ENCODE measurements around the gene CMAS. TPM values are rescaled to one million over a fixed set of nuclear protein-coding genes. Genes with fewer than 3 reads are reported as not detected.

CMAS gene
- total RNA-seq, 3 donors from 2014 or later, result 20.6 to 26.5 (median 25.6) TPM

GRCh38 chr12:22039361-22039760, 6.7 kb upstream of the CMAS start:
- Histone ChIP-seq H3K9me3 (no peaks in the 10 kb centered on the region), H3K27me3 (no peaks in the 10 kb centered on the region), H3K27ac (no peak overlapping the region), H3K4me3 (no peak overlapping the region), H3K4me1 (no peaks in the 10 kb centered on the region), H3K36me3 (no peaks in the 10 kb centered on the region)
- TF ChIP-seq POLR2A (IDR thresholded peaks at IDR 0.05), result no peak
- TF ChIP-seq CTCF (IDR thresholded peaks at IDR 0.05), result no peak
- no peak for TF ChIP-seq POLR2AphosphoS5 (IDR thresholded peaks at IDR 0.05)
- intact Hi-C loops (cut with DNase I; ENCODE audit: low total_unique reads), result no loop called here
- no peak for DNase-seq (ENCODE audit: low spot score in 2 of 2)

GRCh38 chr12:22042976-22043669, 2.9 kb upstream of the CMAS start:
- Histone ChIP-seq H3K4me1 (no peaks in the 10 kb centered on the region), H3K27ac (no peak overlapping the region), H3K9me3 (no peaks in the 10 kb centered on the region), H3K36me3 (no peaks in the 10 kb centered on the region), H3K4me3 (no peak overlapping the region), H3K27me3 (no peaks in the 10 kb centered on the region)
- TF ChIP-seq POLR2A (IDR thresholded peaks at IDR 0.05), result no peak
- TF ChIP-seq CTCF (IDR thresholded peaks at IDR 0.05), result no peak
- no peak for TF ChIP-seq POLR2AphosphoS5 (IDR thresholded peaks at IDR 0.05)
- intact Hi-C loops (cut with DNase I; ENCODE audit: low total_unique reads), result no loop called here
- no peak for DNase-seq (ENCODE audit: low spot score in 2 of 2)

- intact Hi-C loops (cut with DNase I; ENCODE audit: low total_unique reads), result no loop called here
- H3K27me3 ChIP-seq, result no peaks in the 10 kb centered on the region
- DNase-seq (ENCODE audit: low spot score in 2 of 2), result no peak
- TF ChIP-seq POLR2A (IDR thresholded peaks at IDR 0.05) (no peak), CTCF (IDR thresholded peaks at IDR 0.05) (no peak), POLR2AphosphoS5 (IDR thresholded peaks at IDR 0.05) (no peak)
- H3K27ac ChIP-seq, result no peak overlapping the region
- no peak overlapping the region for H3K4me3 ChIP-seq
- H3K9me3 ChIP-seq, result no peaks in the 10 kb centered on the region
- no peaks in the 10 kb centered on the region for H3K36me3 ChIP-seq
- H3K4me1 ChIP-seq, result no peaks in the 10 kb centered on the region
Measured at GRCh38 chr12:22043943-22044342, 2.1 kb upstream of the CMAS start.

GRCh38 chr12:22044391-22044790, 1.6 kb upstream of the CMAS start:
- intact Hi-C loops (cut with DNase I; ENCODE audit: low total_unique reads), result no loop called here
- no peaks in the 10 kb centered on the region for H3K27me3 ChIP-seq
- no peak for DNase-seq (ENCODE audit: low spot score in 2 of 2)
- H3K27ac ChIP-seq, result no peak overlapping the region
- no peaks in the 10 kb centered on the region for H3K4me1 ChIP-seq
- H3K36me3 ChIP-seq, result no peaks in the 10 kb centered on the region
- H3K4me3 ChIP-seq, result no peak overlapping the region
- H3K9me3 ChIP-seq, result no peaks in the 10 kb centered on the region
- TF ChIP-seq POLR2AphosphoS5 (IDR thresholded peaks at IDR 0.05) (no peak), CTCF (IDR thresholded peaks at IDR 0.05) (no peak), POLR2A (IDR thresholded peaks at IDR 0.05) (no peak)

- Histone ChIP-seq H3K4me1 (no peaks in the 10 kb centered on the region), H3K27me3 (no peaks in the 10 kb centered on the region), H3K4me3 (peak overlapping the region; percentile 93 to 100 (median 98)), H3K27ac (peak overlapping the region; percentile 91 to 96), H3K36me3 (no peaks in the 10 kb centered on the region), H3K9me3 (no peaks in the 10 kb centered on the region)
- intact Hi-C loops (cut with DNase I; ENCODE audit: low total_unique reads), result no loop called here
- DNase-seq (ENCODE audit: low spot score in 2 of 2), result no peak
- TF ChIP-seq POLR2AphosphoS5 (IDR thresholded peaks at IDR 0.05) (no peak), POLR2A (IDR thresholded peaks at IDR 0.05) (no peak), CTCF (IDR thresholded peaks at IDR 0.05) (no peak)
Measured at GRCh38 chr12:22046968-22047390, 961 bp downstream of the CMAS start.
